Activated CD8-positive, alpha-beta memory T cell treated with anti-CD3 and anti-CD28 coated beads, Interleukin-2, amount 10 ng/mL, durations not matched to agents 7 days and 5 days (primary cell): ENCODE data around the gene NSG2. TPM values are rescaled to one million over a fixed set of nuclear protein-coding genes. Genes with fewer than 3 reads are reported as not detected.

Experiments
- ATAC-seq: fragments of 150-1000 bp; cut with Tn5 transposase; one replicate; pipeline ENCODE4 v1.10.0; 2021; ENCODE audit warnings: moderate library complexity
- CTCF ChIA-PET: fragments of 350-600 bp; sonication (Branson Sonifier 250); formaldehyde crosslinking; loops from one replicate; lab custom pipeline; 2021; ENCODE audit warnings: antibody characterized with exemption; lab: Charles Lee
- DNase-seq: peaks from one replicate; pipeline ENCODE4 v3.0.0-alpha.2; 2020
- H3K27ac Mint-ChIP-seq: one replicate; pipeline ENCODE4 v1.8.0; 2021; ENCODE audit warnings: mild to moderate bottlenecking, mixed read lengths
- H3K27me3 Mint-ChIP-seq: one replicate; pipeline ENCODE4 v1.8.0; 2021; ENCODE audit warnings: mixed read lengths
- H3K36me3 Mint-ChIP-seq: one replicate; pipeline ENCODE4 v1.8.0; 2021; ENCODE audit warnings: mild to moderate bottlenecking, mixed read lengths
- H3K4me1 Mint-ChIP-seq: one replicate; pipeline ENCODE4 v1.8.0; 2021; ENCODE audit warnings: mixed read lengths
- H3K4me3 Mint-ChIP-seq: one replicate; pipeline ENCODE4 v1.8.0; 2021; ENCODE audit warnings: mild to moderate bottlenecking, moderate library complexity, mixed read lengths
- H3K9me3 Mint-ChIP-seq: one replicate; pipeline ENCODE4 v1.8.0; 2022; ENCODE audit warnings: low read depth, mixed read lengths
- total RNA-seq, 2 experiments: library from RNA; stranded (reverse); gene quantifications; one replicate each; pipeline ENCODE4 v1.2.3, GENCODE V29; 2021

Gene NSG2
- total RNA-seq, 2 experiments from 2014 or later = not detected

GRCh38 chr5:174073122-174073660, 27.7 kb downstream of the NSG2 start:
- H3K4me1 Mint-ChIP-seq = no peaks in the 10 kb centered on the region
- H3K9me3 Mint-ChIP-seq = no peaks in the 10 kb centered on the region
- no peak overlapping the region for H3K27ac Mint-ChIP-seq
- H3K4me3 Mint-ChIP-seq = no peak overlapping the region
- CTCF ChIA-PET = no interaction called here
- no peak for ATAC-seq
- no peak for DNase-seq
- no peaks in the 10 kb centered on the region for H3K36me3 Mint-ChIP-seq
- no peaks in the 10 kb centered on the region for H3K27me3 Mint-ChIP-seq

DNA sequence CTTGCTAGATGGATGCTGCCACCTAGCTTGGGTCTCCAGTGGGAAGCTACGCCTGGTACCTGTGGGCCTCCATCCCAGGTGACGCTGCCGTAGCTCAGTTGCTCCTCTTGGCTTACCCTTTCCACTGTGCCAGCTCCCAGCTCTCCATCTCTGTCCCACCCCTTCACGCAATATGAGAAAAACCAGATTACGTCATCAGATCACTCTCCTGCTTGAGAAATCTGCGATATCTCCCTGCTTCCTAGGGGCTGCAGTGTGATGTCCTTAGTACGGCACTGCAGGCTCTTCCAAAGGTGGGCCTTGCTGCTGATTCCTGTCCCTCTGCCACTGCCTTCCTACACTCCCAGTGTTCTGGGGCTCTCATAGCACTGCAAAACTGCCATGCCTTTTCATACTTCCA, 28.9 kb downstream of the NSG2 start:
- Mint-ChIP-seq H3K27ac (no peak overlapping the region), H3K36me3 (no peaks in the 10 kb centered on the region), H3K4me1 (no peaks in the 10 kb centered on the region), H3K9me3 (no peaks in the 10 kb centered on the region), H3K4me3 (no peak overlapping the region), H3K27me3 (peaks cover 4% of the 10 kb centered on the region)
- ATAC-seq (no peak), DNase-seq (no peak)
- CTCF ChIA-PET = no interaction called here

GRCh38 chr5:174078416-174078815, 32.9 kb downstream of the NSG2 start:
- Mint-ChIP-seq H3K27me3 (peaks cover 4% of the 10 kb centered on the region), H3K9me3 (no peaks in the 10 kb centered on the region), H3K4me3 (no peak overlapping the region), H3K4me1 (no peaks in the 10 kb centered on the region), H3K36me3 (no peaks in the 10 kb centered on the region), H3K27ac (no peak overlapping the region)
- DNase-seq (no peak), ATAC-seq (no peak)
- CTCF ChIA-PET = no interaction called here

GRCh38 chr5:174082286-174082685, 36.8 kb downstream of the NSG2 start:
- DNase-seq (no peak), ATAC-seq (no peak)
- CTCF ChIA-PET = no interaction called here
- no peaks in the 10 kb centered on the region for H3K4me1 Mint-ChIP-seq
- H3K9me3 Mint-ChIP-seq = no peaks in the 10 kb centered on the region
- H3K36me3 Mint-ChIP-seq = no peaks in the 10 kb centered on the region
- H3K27ac Mint-ChIP-seq = no peak overlapping the region
- H3K27me3 Mint-ChIP-seq = peaks cover 4% of the 10 kb centered on the region
- H3K4me3 Mint-ChIP-seq = no peak overlapping the region

DNA sequence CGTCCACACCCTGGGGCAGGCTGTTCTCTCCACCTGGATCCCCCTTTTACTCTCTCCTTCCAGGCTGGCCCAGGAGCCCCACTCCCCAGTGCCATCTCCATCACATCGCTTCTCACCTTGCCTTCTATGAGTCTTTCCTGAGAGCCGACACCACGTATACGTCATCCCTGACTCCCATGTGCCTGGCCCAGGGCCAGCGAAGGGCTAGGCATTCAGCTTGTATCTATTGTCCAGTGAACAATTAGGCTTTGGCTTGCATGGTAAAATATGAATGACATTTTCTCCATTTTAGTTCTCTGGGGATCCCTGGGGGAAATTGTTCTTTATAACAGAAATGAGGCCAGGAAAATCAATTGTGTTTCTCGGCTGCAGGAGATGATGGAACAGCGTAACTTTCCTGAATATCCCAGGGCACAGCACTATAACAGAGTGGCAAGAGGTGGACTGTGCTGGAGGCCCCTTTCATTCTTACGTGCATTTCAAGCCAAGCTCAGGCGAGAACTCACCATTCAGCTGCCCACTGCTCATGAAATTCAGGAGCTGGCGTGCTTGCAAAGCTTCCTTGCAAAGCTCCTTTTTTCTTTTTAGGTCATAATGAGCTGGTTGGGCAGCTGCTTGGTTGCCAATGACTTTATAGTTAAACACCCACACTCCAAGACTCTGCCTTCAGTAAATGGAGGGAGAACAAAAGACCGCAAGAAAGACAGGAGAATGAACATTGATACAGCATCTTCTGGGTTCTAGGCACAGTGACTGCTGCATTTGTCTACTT, 37.7 kb downstream of the NSG2 start:
- H3K27ac Mint-ChIP-seq = no peak overlapping the region
- no peak overlapping the region for H3K4me3 Mint-ChIP-seq
- H3K36me3 Mint-ChIP-seq = no peaks in the 10 kb centered on the region
- no peaks in the 10 kb centered on the region for H3K4me1 Mint-ChIP-seq
- ATAC-seq (no peak), DNase-seq (no peak)
- no peaks in the 10 kb centered on the region for H3K9me3 Mint-ChIP-seq
- H3K27me3 Mint-ChIP-seq = peaks cover 4% of the 10 kb centered on the region
- CTCF ChIA-PET = no interaction called here

DNA sequence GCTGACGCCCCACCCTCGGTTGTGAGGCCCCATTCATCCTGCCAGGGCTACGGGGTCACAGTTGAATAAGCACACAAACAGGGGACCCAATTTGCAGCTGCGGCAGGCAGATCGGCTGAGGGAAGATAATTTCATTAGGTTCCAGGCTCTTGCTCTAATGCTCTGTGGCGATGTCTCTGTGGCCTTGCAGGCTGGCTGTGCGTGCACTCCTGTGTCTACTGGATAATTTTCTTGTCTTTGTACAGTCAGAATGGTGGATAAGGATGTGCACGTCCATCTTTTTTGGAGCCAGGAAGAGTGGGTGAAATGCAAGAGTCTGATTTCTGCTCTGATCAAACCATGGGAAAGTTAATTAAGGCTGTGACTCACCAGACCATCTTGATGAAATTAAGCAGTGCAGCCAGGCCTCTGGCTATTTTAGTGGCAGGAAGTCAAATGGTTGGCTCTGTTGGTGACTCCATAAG, 39.2 kb downstream of the NSG2 start:
- DNase-seq (no peak), ATAC-seq (no peak)
- no peaks in the 10 kb centered on the region for H3K9me3 Mint-ChIP-seq
- no peaks in the 10 kb centered on the region for H3K27me3 Mint-ChIP-seq
- H3K4me3 Mint-ChIP-seq = no peak overlapping the region
- H3K27ac Mint-ChIP-seq = no peak overlapping the region
- H3K4me1 Mint-ChIP-seq = no peaks in the 10 kb centered on the region
- no peaks in the 10 kb centered on the region for H3K36me3 Mint-ChIP-seq
- CTCF ChIA-PET = no interaction called here

DNA sequence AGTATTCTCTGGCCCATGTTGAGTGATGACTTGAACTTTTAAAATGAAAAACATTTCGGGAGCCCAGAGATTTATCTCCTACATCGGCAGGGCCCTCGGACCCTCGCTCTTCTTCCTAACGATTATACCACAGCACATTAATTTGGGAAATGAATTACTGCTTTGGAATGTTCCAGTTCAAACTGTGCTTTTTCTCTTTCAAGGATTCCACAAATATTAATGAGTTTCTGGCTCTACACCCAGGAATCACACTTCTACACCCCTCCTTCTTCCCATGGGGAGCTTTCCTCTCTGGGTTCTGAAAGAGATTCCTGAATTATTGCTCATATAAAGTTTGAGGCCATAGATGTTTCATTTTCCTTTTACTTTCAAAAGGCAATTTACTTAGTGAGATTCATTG, 41.2 kb downstream of the NSG2 start:
- DNase-seq (no peak), ATAC-seq (no peak)
- Mint-ChIP-seq H3K4me1 (no peaks in the 10 kb centered on the region), H3K4me3 (no peak overlapping the region), H3K27me3 (no peaks in the 10 kb centered on the region), H3K9me3 (no peaks in the 10 kb centered on the region), H3K36me3 (no peaks in the 10 kb centered on the region), H3K27ac (no peak overlapping the region)
- CTCF ChIA-PET = no interaction called here

DNA sequence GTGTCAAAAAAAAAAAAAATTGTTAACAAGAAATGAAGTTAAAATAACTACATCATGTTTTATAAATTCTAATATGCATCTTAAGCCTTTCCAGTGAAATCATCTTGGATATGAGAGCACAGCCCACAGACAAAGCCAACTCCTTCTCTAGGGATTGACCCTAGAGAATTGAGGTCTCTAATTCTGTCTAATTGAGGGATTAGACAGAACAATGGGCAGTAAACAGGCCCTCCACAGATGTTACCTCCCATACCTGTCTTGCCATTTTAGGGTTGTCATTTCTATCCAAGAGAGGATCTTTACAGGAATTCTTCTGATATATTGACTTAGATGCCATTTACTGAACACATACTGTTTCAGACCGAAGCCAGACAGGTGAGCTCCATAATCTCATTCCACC, 42.3 kb downstream of the NSG2 start:
- ATAC-seq = no peak
- no peaks in the 10 kb centered on the region for H3K4me1 Mint-ChIP-seq
- H3K27ac Mint-ChIP-seq = no peak overlapping the region
- CTCF ChIA-PET = no interaction called here
- DNase-seq = no peak
- no peak overlapping the region for H3K4me3 Mint-ChIP-seq
- H3K9me3 Mint-ChIP-seq = no peaks in the 10 kb centered on the region
- no peaks in the 10 kb centered on the region for H3K36me3 Mint-ChIP-seq
- no peaks in the 10 kb centered on the region for H3K27me3 Mint-ChIP-seq

DNA sequence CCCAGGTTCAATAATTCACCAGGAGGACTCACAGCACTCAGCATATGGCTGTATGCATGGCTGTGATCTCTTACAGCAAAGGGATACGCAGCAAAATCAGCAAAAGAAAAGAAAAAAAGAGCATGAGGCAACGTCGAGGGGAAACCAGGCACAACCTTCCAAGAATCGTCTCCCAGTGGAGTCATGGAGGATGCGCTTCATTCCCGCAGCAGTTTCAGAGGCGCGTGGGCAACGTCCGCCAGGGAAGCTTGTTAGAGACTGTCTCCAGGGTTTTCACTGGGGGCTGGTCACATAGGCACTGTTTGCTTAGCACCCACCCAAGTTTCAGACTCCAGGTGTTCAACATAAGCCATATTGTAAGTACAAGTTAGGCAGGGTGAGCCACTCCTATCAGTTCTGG, 44.6 kb downstream of the NSG2 start:
- no peak overlapping the region for H3K4me3 Mint-ChIP-seq
- ATAC-seq (no peak), DNase-seq (no peak)
- no peaks in the 10 kb centered on the region for H3K27me3 Mint-ChIP-seq
- CTCF ChIA-PET = no interaction called here
- no peaks in the 10 kb centered on the region for H3K9me3 Mint-ChIP-seq
- H3K27ac Mint-ChIP-seq = no peak overlapping the region
- no peaks in the 10 kb centered on the region for H3K4me1 Mint-ChIP-seq
- H3K36me3 Mint-ChIP-seq = no peaks in the 10 kb centered on the region

DNA sequence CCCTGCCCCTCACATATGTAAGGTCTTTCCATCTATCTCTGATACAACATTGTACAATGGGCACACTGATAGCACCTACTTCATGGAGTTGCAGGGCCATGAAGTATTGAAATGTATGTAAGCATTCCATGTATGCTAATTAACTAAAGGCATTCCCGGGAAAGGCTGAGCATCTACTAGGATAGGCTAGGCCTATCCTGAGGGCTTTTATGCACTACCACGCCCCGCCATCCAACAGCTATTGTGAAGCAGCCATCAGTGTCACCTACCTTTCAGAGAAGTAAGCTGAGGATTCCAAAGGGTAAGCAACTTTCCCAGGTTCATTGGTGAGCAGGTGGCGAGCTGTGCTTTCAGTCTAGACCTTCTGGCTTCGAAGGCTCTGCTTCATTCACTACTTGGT, 47.6 kb downstream of the NSG2 start:
- H3K4me3 Mint-ChIP-seq = no peak overlapping the region
- CTCF ChIA-PET = no interaction called here
- DNase-seq (no peak), ATAC-seq (no peak)
- H3K27me3 Mint-ChIP-seq = no peaks in the 10 kb centered on the region
- H3K9me3 Mint-ChIP-seq = no peaks in the 10 kb centered on the region
- no peaks in the 10 kb centered on the region for H3K36me3 Mint-ChIP-seq
- H3K4me1 Mint-ChIP-seq = no peaks in the 10 kb centered on the region
- no peak overlapping the region for H3K27ac Mint-ChIP-seq

DNA sequence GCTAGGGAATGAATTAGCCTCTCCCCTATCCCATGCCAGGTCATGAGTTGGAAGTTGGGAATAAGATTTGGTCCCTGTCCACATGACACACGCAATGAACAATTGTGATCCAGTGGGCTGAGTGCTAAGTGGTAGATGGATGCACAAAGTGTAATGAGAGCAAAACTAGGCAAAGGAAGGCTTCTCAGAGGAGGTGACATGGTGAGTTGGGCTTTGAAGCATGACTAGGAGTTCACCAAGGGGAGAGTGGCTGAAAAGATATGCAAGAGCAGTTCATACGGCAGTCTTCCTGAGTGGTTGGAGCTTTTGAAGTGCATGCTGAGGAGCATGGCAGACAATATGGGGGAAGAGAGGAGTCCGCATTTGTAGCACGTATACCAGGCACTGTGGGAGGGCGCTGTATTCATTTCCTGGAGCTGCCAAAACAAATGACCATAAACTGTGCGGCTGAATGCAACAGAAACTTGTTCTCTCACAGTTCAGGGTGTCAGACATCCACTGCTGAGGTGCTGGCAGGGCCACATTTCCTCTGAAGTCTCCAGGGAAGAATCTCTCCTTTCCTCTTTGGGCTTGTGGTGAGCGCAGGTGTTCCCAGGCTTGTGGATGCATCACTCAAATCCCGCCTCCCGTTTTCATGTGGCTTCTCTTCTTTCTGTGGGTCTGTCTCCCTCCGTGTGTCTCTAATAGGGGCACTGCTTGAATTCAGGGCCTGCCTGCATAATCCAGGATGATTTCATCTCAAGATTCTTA, 49.5 kb downstream of the NSG2 start:
- Mint-ChIP-seq H3K9me3 (no peaks in the 10 kb centered on the region), H3K27ac (no peak overlapping the region), H3K4me1 (no peaks in the 10 kb centered on the region), H3K36me3 (no peaks in the 10 kb centered on the region), H3K27me3 (no peaks in the 10 kb centered on the region), H3K4me3 (no peak overlapping the region)
- ATAC-seq = no peak
- CTCF ChIA-PET = no interaction called here
- no peak for DNase-seq

- Mint-ChIP-seq H3K4me1 (no peaks in the 10 kb centered on the region), H3K9me3 (no peaks in the 10 kb centered on the region), H3K27ac (no peak overlapping the region), H3K27me3 (no peaks in the 10 kb centered on the region), H3K4me3 (no peak overlapping the region), H3K36me3 (no peaks in the 10 kb centered on the region)
- CTCF ChIA-PET = no interaction called here
- DNase-seq = no peak
- ATAC-seq = no peak
These were observed 51.1 kb downstream of the NSG2 start for GRCh38 chr5:174096619-174097018.

DNA sequence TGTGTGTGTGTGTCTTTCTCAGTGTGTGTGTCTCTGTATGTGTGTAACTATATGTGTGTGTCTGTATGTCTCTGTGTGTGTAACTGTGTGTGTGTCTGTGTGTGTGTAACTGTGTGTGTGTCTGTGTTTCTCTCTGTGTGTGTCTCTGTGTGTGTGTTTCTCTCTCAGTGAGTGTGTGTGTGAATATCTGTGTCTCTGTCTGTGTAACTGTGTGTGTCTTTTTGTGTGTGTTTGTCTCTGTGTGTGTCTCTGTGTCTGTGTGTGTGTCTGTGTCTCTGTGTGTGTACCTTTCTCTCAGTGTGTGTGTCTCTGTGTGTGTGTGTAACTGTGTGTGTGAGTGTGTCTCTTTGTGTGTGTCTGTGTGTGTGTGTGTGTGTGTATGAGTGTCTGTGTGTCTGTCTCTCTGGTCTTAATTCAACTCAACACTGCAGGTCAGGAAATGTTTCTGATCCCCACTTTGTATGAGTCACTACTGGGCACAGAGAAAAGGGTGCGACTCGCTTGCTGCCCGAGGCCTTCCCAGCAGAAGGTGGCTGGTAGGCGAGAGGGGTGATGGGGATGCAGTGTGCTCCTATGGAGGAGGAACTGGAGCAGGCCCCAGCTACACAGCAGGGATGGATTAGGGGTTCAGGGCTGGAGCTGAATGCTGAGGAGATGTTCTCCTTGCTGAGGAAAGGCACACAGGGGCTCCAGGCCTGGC, 52.1 kb downstream of the NSG2 start:
- Mint-ChIP-seq H3K27ac (no peak overlapping the region), H3K9me3 (no peaks in the 10 kb centered on the region), H3K4me1 (no peaks in the 10 kb centered on the region), H3K27me3 (no peaks in the 10 kb centered on the region), H3K4me3 (no peak overlapping the region), H3K36me3 (no peaks in the 10 kb centered on the region)
- CTCF ChIA-PET = no interaction called here
- ATAC-seq (no peak), DNase-seq (no peak)
